Glomerular visceral epithelial cell (primary cell): ENCODE data around the gene ELANE.

ENCODE experiments used
- DNase-seq: peaks from one replicate; pipeline ENCODE4 v3.0.0-alpha.2; 2016; ENCODE audit errors: extremely low spot score

The ELANE gene

DNA sequence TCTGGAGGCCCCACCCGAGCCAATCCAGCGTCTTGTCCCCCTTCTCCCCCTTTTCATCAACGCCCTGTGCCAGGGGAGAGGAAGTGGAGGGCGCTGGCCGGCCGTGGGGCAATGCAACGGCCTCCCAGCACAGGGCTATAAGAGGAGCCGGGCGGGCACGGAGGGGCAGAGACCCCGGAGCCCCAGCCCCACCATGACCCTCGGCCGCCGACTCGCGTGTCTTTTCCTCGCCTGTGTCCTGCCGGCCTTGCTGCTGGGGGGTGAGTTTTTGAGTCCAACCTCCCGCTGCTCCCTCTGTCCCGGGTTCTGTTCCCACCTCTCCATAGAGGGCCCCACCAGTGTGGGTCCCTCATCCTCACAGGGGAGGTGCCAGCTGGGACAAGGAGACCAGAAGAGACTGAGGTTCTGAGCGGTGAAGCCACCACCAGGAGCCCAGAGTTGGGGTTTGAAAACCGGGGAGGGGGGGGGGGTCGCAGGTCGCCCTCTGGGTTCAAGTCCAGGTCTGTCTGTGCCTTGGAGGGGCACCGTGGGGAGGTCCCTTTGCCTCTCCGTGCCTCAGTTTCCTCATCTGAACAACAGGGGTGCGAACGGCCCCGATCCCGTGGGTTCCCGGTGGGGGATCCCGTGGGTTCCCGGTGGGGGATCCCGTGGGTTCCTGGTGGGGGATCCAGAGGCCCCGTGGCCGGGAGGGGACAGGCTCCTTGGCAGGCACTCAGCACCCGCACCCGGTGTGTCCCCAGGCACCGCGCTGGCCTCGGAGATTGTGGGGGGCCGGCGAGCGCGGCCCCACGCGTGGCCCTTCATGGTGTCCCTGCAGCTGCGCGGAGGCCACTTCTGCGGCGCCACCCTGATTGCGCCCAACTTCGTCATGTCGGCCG is at the start of gene ELANE:
Gene ELANE, plus strand, starts transcription at position 168 of the 878 bp plus-strand sequence. Its CDS starts 26 bp downstream, at position 194.
- no peak for DNase-seq

GRCh38 chr19:802498-803098 is 49.5 kb upstream of the ELANE start:
- no peak for DNase-seq

GRCh38 chr19:803099-803561 is 49.0 kb upstream of the ELANE start:
- no peak for DNase-seq

DNA sequence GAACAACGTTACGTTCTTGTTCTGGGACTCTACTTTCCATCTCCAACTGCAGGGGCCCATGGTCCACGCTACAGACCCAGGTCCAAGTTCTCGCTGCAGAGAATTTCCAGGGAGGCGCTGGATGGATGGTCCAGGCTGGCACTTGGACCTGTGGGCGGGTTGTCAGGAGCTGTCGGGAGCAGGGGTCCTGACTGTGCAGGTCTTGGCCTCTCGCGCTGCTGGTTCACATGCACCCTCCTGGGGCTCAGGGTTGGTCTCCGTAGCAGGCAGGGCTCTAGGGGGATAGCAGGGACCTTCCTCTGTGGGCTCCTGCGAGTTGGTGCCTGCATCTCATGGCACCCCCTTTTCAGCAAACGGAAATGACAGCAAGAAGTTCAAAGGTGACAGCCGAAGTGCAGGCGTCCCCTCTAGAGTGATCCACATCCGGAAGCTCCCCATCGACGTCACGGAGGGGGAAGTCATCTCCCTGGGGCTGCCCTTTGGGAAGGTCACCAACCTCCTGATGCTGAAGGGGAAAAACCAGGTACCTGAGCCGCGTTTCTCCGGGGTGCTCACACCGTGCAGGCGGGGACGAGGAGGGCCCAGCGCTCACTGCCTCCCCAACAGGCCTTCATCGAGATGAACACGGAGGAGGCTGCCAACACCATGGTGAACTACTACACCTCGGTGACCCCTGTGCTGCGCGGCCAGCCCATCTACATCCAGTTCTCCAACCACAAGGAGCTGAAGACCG is 48.3 kb upstream of the ELANE start:
- DNase-seq = no peak

DNA sequence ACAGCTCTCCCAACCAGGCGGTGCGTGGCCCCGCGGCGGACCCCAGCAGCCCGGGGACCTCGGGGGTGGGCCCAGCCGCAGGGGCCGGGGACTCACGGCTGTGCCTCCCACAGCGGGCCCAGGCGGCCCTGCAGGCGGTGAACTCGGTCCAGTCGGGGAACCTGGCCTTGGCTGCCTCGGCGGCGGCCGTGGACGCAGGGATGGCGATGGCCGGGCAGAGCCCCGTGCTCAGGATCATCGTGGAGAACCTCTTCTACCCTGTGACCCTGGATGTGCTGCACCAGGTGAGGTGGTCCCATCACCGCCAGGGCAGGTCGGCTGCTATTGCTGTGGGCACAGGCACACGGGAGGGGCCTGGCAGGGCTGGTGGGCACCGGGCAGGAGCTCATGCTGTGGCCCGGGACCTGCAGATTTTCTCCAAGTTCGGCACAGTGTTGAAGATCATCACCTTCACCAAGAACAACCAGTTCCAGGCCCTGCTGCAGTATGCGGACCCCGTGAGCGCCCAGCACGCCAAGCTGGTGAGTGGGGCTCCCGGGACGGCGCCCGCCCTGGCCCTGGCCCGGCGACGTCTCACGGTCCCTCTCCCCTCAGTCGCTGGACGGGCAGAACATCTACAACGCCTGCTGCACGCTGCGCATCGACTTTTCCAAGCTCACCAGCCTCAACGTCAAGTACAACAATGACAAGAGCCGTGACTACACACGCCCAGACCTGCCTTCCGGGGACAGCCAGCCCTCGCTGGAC is 47.5 kb upstream of the ELANE start:
- DNase-seq = no peak

GRCh38 chr19:805166-805551 is 46.9 kb upstream of the ELANE start:
- no peak for DNase-seq

DNA sequence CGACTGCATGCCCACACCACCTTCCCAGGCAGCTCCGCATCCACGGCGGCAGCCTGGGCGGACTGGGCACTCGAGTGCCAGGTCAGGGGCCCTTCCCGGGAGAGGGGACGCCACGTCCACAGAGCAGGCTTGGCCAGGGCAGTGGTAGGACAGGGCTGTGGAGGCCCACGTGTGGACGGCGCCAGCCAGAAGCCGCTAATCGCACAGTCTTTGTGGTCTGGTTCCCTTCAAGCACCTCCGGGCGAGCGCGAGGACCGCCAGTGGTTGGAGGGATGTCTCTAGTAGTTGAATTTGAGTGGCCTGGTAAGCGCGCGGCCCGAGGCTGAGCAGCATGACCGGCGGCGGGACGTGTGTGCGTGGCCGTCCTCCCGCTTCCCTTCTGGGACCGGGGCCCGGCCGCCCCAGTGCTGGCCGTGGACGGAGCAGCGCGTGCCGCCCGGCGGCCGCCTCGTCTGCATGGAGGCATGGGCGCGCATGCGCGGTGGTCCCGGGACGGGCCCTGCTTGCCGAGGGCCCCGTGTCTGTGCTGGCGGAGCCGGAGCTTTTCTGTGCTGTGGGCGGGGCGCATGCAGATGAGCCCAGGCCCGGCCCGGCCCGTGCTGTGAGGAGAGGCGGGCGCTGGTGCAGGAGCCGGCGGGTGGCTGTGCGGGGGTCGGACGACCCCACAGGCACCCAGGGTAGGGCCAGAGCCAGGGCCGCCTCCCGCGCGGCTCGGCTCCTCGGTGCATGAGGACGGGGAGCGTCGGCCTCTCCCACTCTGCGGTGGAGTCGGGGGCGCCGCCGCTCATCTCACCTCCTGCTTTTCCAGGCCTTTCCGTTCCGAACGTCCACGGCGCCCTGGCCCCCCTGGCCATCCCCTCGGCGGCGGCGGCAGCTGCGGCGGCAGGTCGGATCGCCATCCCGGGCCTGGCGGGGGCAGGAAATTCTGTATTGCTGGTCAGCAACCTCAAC is 46.2 kb upstream of the ELANE start:
- no peak for DNase-seq

DNA sequence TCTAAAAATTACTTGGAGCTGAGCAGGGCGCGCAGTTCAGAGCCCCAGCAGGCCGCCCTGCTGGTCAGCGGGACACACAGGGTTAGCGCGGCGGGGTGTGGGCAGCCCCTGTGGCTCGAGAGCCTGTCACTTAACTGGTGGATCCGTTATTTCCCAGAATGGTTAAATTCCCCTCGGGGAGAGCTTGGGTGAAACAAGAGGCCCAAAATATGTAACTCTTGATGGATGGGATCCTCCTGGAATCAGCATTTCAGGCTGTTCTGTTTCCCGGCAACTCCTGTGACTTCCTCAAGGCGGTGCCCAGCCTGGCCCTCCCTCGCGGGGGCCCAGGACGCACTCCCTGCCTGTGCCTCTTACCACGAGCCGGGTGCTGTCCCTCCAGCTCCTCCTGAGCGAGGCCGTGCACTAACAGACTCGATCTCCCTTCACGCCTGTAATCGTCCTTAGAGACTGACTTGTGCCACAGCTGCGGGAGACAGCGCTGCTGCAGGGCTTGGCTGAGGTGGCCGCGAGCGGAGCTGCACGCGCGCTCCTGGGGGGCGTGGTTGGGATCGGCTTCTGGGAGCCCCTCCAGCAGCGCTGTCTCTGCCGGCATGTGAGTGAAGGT is 45.2 kb upstream of the ELANE start:
- no peak for DNase-seq

DNA sequence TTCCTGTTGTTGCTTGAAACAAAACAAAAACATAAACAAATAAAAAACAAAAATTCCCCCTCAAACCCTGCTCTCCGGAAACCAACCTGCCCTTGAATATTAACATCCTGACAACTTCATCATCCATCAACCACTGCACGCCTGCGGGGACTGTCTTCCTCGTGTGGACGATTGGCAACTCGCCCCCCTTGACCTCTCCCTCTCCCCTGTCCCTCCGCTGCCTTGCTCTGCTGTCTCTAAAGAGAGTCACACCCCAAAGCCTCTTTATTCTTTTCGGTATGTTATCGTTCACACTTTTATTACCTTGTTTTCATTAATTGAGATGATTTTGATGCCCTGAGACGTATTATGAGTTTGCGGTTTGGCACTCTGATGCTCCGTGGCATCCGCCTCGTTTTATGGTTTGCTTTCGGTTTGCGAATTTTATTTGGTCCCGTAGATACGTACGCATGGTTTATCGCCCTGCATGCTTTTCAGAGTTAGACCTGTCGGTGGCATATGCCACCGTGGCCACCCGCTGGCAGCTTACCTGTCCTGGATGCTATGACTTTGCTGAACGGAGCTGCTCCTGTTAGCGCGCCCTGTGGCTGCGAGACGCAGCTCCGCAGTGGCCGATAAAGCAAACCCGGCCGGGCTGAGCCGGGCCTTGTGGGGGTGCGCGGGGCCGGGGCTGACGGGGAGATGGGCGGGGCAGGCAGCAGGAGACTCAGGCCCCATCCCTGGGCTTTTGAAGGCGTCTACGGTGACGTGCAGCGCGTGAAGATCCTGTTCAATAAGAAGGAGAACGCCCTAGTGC is 44.3 kb upstream of the ELANE start:
- no peak for DNase-seq

GRCh38 chr19:808423-808775 is 43.7 kb upstream of the ELANE start:
- no peak for DNase-seq

GRCh38 chr19:810077-810855 is 41.8 kb upstream of the ELANE start:
- DNase-seq = no peak

GRCh38 chr19:810883-811489 is 41.1 kb upstream of the ELANE start:
- no peak for DNase-seq

- DNase-seq = no peak
Measured at GRCh38 chr19:811506-812048, 40.5 kb upstream of the ELANE start.

GRCh38 chr19:812049-812746 is 39.9 kb upstream of the ELANE start:
- DNase-seq = no peak

- DNase-seq = no peak
Measured at GRCh38 chr19:812747-813218, 39.3 kb upstream of the ELANE start.

DNA sequence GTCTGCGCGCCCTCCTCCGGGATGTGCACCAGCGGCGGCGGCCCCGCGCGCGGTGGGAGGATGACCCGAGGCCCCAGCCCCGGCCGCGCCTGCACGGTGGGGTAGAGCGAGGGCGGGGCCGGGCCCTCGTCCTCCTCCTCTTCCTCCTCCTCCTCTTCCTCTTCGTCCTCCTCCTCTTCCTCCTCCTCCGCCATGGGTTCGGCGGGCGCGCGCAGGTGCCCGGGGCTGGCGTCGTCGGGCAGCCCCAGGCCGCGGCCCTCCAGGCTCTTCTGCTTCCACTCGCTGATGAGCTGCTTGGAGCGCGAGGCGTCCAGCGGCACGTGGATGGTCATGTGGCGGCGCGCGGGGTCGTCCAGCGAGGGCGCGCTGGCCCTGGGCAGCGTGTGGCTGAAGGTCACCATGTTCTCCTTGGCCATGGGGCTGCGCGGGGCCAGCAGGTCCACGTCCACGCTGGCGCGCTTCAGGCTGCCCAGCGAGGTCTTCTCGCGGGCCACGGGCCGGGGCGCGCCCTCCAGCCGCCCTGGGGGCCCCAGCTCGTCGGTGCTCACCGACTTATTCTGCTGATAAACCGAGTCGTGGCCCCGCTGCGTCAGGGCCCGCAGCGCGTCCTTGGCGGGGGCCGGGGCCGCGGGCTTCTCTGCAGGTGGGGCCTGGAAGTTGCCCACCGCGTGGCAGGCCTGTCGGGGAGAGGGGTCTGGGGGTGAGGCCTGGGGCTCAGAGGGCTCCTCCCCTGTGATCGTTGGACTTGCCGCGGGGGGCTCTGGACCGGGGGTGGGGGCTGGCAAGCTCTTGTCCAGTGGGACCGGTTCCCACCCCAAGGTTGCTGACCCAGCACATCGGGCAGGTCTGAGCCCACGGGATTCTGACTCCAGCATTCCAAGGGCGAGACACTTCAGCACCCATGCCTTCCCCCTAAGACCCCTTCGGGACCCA is 38.6 kb upstream of the ELANE start:
- no peak for DNase-seq
